ENCODE measurements around the gene CREB5.

The CREB5 gene

GRCh38 chr7:28483112-28483511 lies 70.8 kb downstream of the CREB5 start:
- no peak for TF ChIP-seq CTCF (conservative IDR thresholded peaks at IDR 0.05; ENCODE audit: low read length)
- DNase-seq (ENCODE audit: low read depth): peak; percentile 77
- H3K4me3 ChIP-seq (ENCODE audit: low read length): no peak overlapping the region

GRCh38 chr7:28483908-28484605 lies 71.7 kb downstream of the CREB5 start:
- no peak for TF ChIP-seq CTCF (conservative IDR thresholded peaks at IDR 0.05; ENCODE audit: low read length)
- DNase-seq (ENCODE audit: low read depth): peak; percentile 89

DNA sequence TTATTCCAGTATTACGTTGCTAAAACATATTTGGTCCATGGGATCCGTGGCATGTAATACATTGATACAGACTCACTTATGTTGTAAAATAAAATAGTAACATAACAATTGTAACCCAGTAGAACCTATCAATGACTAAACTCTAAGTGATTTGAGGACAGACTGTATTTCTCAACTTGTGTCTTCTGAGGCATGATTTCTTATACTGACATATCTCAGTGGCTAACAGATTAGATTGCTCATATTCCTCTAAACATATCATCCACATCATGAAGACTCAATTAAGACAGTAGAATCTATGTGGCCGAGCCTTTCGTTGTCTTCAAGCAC lies 72.3 kb downstream of the CREB5 start:
- TF ChIP-seq CTCF (conservative IDR thresholded peaks at IDR 0.05; ENCODE audit: low read length): no peak
- no peak overlapping the region for H3K4me3 ChIP-seq (ENCODE audit: low read length)
- no peak for DNase-seq (ENCODE audit: low read depth)

More at GRCh38 chr7:28483908-28484605, 71.7 kb downstream of the CREB5 start:
- H3K4me3 ChIP-seq (ENCODE audit: low read length): no peak overlapping the region

GRCh38 chr7:28487487-28487886 lies 75.2 kb downstream of the CREB5 start:
- DNase-seq (ENCODE audit: low read depth): no peak
- no peak for TF ChIP-seq CTCF (conservative IDR thresholded peaks at IDR 0.05; ENCODE audit: low read length)
- no peak overlapping the region for H3K4me3 ChIP-seq (ENCODE audit: low read length)

DNA sequence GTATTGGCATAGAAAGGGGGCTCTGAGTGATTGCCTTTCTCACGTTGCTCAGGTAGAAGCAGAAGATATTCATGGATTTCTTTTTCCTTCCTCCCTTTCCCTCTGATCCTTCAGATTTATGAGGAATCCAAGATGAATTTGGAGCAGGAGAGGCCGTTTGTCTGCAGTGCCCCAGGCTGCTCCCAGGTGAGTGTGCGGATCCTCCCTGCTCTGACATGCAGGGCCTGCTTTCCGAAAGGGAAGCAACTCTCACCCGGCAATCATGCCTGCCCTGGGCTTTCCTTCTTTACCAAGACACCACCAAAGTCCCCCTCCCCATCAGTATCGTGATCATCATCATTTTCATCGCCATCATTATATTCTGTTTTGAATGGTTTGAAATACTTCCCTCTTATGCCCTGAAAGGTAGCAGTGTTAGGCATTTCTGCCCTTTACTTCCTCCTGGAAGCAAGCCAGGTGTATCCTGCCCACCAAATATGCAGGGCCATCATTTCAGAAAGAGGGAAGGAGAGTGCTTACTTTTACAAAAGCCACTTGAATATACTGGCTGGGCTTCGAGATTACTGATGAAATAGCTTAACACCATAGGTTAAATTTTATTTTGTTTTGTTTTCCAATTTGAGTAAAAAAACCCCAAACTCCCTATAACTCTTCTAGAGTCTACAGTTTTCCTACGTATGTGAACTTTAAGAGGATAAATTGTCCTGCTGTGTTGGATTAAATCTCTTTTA lies 75.9 kb downstream of the CREB5 start:
- TF ChIP-seq CTCF (conservative IDR thresholded peaks at IDR 0.05; ENCODE audit: low read length): no peak
- no peak for DNase-seq (ENCODE audit: low read depth)
- no peak overlapping the region for H3K4me3 ChIP-seq (ENCODE audit: low read length)

- H3K4me3 ChIP-seq (ENCODE audit: low read length): no peak overlapping the region
- DNase-seq (ENCODE audit: low read depth): no peak
- TF ChIP-seq CTCF (conservative IDR thresholded peaks at IDR 0.05; ENCODE audit: low read length): no peak
Observed at GRCh38 chr7:28490831-28491230, 78.5 kb downstream of the CREB5 start.

DNA sequence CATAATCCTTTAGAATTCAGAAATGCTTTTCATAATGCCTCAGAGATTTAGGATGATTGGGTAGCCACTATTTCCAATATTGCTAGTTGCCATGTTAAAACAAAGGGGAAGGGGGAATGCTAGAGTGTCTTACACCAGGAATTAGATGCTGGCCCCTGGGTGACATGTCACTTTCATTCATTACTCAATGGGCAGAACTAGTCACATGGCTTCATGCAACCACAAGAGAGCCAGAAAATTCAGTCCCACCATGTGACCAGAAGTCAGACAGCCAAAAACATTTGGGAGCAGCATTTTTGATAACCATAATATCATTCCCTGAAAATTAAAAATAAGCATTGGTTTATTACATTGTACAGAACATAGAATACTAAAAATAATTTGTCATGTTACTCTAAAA lies 81.2 kb downstream of the CREB5 start:
- no peak overlapping the region for H3K4me3 ChIP-seq (ENCODE audit: low read length)
- no peak for DNase-seq (ENCODE audit: low read depth)
- no peak for TF ChIP-seq CTCF (conservative IDR thresholded peaks at IDR 0.05; ENCODE audit: low read length)
